8988T (cell line): ENCODE results near the gene SLX9.

Source experiments
- DNase-seq: peaks from one replicate; pipeline ENCODE4 v3.0.0; 2011

The SLX9 gene

GRCh38 chr21:44980562-44981489, 41.0 kb downstream of the SLX9 start:
- no peak for DNase-seq

GRCh38 chr21:44982558-44983250, 42.9 kb downstream of the SLX9 start:
- no peak for DNase-seq

- no peak for DNase-seq
These were observed 43.8 kb downstream of the SLX9 start for GRCh38 chr21:44983421-44984206.

GRCh38 chr21:44984428-44984791, 44.6 kb downstream of the SLX9 start:
- DNase-seq: no peak

GRCh38 chr21:44984792-44985440, 45.1 kb downstream of the SLX9 start:
- DNase-seq: no peak

GRCh38 chr21:44985441-44986401, 45.9 kb downstream of the SLX9 start:
- DNase-seq: no peak

GRCh38 chr21:44986471-44987291, 46.9 kb downstream of the SLX9 start:
- DNase-seq: no peak

- DNase-seq: no peak
These were observed 47.6 kb downstream of the SLX9 start for GRCh38 chr21:44987301-44987885.

- no peak for DNase-seq
These were observed 48.2 kb downstream of the SLX9 start for GRCh38 chr21:44987886-44988606.

GRCh38 chr21:44988607-44989536, 49.0 kb downstream of the SLX9 start:
- DNase-seq: no peak

GRCh38 chr21:44989537-44989886, 49.7 kb downstream of the SLX9 start:
- DNase-seq: no peak

- DNase-seq: no peak
These were observed 50.3 kb downstream of the SLX9 start for GRCh38 chr21:44989943-44990780.

- DNase-seq: no peak
These were observed 51.1 kb downstream of the SLX9 start for GRCh38 chr21:44990921-44991320.

GRCh38 chr21:44991538-44992483, 52.0 kb downstream of the SLX9 start:
- no peak for DNase-seq

GRCh38 chr21:44992608-44993031, 52.8 kb downstream of the SLX9 start:
- no peak for DNase-seq

GRCh38 chr21:44993321-44994046, 53.7 kb downstream of the SLX9 start:
- no peak for DNase-seq
